ENCODE measurements around the gene FSD1.
"Not testable (repeated sequence)": the region's sequence is repeated elsewhere in the genome, so short reads cannot be mapped to it uniquely, and the experiment has no call there.

Gene FSD1

GRCh38 chr19:4266253-4267000 lies 38.0 kb upstream of the FSD1 start:
- no peak overlapping the region for H3K4me3 ChIP-seq (replicated peaks; ENCODE audit: low read depth, low read length)
- TF ChIP-seq CTCF (IDR thresholded peaks at IDR 0.05; ENCODE audit: low read length, missing control alignments) = no peak
- DNase-seq (ENCODE audit: low read depth) = no peak

DNA sequence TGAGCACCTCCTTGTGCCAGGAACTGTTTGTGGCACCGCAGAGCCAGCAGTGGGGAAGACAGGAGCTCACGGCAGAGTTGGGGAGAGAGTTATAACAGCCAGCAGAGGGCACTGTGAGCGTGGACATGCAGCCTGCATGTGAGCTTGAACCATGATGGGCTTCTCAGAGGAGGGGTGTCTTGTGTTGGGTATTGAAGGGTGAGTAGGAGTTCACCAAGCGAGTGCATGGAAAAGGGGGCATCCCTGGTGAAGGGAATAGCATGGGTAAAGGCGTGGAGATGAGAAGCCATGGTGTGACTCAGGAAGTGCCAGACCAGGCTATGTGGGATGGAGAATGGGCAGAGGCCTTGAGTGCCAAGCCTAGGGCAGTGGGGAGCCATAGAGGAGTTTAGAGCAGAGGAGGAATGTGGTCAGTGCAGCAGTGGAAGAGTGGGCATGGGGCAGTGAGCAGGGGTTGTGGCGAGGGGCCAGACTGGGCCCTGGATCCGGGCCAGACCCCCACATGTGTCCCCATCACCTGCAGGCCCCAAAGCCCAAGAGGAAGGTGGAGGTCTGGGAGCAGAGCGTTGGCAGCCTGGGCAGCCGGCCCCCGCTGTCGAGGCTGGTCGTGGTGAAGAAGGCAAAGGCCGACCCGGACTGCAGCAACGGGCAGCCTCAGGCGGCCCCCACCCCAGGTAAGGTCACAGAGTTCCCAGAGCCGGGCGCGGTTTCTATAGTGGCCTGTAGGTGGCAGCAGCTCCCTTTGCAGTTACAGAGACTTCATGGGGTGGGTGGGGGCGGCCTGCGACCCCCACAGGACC lies 37.1 kb upstream of the FSD1 start:
- peak; percentile 57 for DNase-seq (ENCODE audit: low read depth)
- TF ChIP-seq CTCF (IDR thresholded peaks at IDR 0.05; ENCODE audit: low read length, missing control alignments) = peak; percentile 60
- H3K4me3 ChIP-seq (replicated peaks; ENCODE audit: low read depth, low read length) = no peak overlapping the region

DNA sequence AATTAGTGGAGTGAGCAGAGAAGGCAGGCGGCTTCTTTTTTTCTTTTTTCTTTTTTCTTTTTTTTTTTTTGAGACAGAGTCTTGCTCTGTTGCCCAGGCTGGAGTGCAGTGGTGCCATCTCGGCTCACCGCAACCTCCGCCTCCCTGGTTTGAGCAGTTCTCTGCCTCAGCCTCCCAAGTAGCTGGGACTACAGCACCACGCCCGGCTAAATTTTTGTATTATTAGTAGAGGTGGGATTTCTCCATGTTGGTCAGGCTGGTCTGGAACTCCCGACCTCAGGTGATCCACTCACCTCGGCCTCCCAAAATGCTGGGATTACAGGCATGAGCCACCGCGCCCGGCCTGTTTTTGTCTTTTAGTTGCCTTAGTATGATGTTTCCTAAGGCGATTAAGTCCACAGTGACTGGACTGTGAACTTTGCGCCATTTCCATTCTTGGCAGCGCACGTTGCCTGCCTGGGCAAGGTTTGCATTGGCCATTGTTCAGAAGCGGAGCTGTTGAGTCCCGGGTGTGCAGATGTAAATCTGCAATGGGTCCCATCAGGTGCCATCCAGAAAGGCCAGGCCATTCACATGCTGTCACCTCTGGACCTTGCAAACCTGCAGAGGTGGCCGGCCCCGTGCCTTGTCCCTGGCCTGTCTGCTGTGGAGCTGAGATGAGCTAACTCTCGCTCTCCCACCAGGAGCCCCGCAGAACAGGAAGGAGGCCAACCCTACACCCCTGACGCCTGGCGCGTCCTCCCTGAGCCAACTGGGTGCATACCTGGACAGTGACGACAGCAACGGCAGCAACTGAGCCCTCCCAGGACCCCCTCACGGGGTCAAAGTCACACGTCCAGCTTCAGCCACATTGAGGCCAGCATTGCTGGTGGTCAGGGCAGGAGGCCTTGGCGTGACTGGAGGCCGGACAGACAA lies 36.2 kb upstream of the FSD1 start:
- TF ChIP-seq CTCF (IDR thresholded peaks at IDR 0.05; ENCODE audit: low read length, missing control alignments) = no peak
- no peak for DNase-seq (ENCODE audit: low read depth)
- no peak overlapping the region for H3K4me3 ChIP-seq (replicated peaks; ENCODE audit: low read depth, low read length)

DNA sequence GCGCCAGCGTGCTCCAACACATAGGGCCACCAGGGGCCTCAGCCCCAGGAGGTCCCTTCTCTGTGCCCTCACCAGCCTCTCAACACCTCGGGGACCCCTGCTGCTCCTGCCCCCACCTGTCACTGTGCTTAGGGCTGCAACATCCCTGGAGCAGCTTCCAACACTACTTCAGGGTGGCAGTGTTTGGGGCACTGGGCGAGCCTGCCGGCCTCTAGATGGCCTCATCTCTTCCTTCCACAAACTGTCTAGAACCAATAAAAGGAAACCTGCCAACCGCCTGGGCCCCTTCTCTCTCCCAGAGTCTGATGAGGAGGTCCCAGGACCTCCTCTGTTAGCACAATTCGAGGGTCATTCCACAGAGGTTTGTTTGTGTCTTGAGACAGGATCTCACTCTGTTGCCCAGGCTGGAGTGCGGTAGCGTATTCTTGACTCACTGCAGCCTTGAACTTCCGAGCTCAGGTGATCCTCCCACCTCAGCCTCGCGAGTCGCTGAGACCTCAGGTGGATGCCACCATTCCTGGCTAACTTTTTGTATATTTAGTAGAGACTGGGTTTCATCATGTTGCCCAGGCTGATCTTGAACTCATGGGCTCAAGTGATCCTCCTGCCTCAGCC lies 35.5 kb upstream of the FSD1 start:
- DNase-seq (ENCODE audit: low read depth) = no peak
- no peak overlapping the region for H3K4me3 ChIP-seq (replicated peaks; ENCODE audit: low read depth, low read length)
- no peak for TF ChIP-seq CTCF (IDR thresholded peaks at IDR 0.05; ENCODE audit: low read length, missing control alignments)

DNA sequence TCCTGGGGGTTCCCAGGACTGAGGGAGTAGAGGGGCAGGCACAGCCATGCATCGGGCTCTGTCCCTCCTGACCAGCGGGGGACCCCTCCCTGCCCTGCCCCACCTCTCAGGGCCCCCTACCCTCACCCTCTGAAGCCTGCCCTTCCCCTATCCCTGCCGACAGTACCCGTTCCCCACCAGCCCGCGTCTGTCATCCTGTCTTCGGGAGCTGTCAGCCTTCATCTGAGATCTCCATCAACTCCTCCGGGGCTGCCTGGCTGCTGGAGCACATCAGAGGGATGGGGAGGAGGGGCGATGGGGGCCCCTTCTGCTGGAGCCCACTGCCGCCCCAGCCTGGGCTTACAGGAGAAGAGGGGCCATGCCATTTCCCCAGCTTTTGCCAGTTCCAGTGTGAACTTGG lies 31.5 kb upstream of the FSD1 start:
- TF ChIP-seq CTCF (IDR thresholded peaks at IDR 0.05; ENCODE audit: low read length, missing control alignments) = no peak
- H3K4me3 ChIP-seq (replicated peaks; ENCODE audit: low read depth, low read length) = no peak overlapping the region
- no peak for DNase-seq (ENCODE audit: low read depth)

DNA sequence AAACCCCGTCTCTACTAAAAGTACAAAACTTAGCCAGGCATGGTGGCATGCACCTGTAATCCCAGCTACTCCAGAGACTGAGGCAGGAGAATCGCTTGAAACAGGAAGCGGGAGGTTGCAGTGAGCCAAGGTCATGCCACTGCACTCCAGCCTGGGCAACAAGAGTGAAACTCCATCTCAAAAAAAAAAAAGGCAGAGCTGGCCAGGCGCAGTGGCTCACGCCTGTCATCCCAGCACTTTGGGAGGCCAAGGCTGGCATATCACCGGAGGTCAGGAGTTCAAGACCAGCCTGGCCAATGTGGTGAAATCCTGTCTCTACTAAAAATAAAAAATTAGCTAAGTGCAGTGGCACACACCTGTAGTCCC lies 30.1 kb upstream of the FSD1 start:
- not testable (repeated sequence) for DNase-seq (ENCODE audit: low read depth); H3K4me3 ChIP-seq (replicated peaks; ENCODE audit: low read depth, low read length)
